ENCODE results near the gene ATP2B1.
A peak's percentile ranks its signal among the peaks of the same experiment; 100 is the strongest.
"Not testable (repeated sequence)": the region's sequence is repeated elsewhere in the genome, so short reads cannot be mapped to it uniquely, and the experiment has no call there.

ATP2B1 gene

DNA sequence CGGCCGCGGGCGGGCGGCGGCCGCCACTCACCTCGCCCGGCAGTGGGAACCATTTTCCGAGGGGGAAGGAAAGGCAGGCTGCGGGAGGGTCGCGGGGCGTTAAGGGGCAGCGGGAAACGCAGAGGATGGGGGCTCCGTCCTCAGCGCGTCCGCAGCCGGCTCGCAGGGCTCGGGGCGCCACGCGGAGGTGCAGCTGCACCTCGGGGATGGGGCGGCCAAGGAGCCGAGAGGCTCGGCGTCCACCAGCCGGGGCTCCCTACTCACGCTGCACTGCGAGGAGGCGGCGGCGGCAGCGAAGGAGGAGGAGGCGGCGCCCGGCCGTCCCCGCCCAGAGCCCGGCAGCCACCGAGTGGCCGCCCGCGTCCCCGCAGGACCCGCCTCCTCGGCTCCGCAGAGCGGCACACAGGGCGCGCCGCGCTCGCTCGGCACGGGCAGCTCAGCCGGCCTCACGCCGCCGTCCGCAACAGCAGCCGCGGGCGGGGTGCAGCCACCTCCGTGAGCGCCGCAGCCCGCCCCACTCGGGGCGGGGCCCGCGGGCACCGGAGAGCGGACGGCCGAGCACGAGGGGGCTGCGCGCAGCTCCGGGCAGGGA is at the start of gene ATP2B1:
TSS of gene ATP2B1 (minus strand) at position 274 of the 592 bp plus-strand sequence. CDS start 52,952 bp downstream, outside the sequence.
- FAIRE-seq (no peak), DNase-seq (ENCODE audit: insufficient read length, low spot score) (peak; percentile 63)

DNA sequence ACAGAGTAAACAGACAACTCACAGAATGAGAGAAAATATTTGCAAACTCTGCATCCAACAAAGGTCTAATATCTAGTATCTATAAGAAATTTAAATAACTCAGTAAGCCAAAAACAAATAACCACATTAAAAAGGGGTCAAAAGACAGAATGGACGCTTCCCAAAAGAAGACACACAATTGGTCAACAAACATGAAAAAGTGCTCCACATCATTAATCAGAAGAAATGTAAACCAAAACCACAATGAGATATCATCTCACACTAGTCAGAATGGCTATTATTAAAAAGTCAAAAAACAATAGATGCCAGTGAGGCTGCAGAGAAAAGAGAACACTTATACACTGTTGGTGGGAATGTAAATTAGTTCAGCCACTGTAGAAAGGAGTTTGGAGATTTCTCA is 49.3 kb upstream of the ATP2B1 start:
- FAIRE-seq; DNase-seq (ENCODE audit: insufficient read length, low spot score): not testable (repeated sequence)

DNA sequence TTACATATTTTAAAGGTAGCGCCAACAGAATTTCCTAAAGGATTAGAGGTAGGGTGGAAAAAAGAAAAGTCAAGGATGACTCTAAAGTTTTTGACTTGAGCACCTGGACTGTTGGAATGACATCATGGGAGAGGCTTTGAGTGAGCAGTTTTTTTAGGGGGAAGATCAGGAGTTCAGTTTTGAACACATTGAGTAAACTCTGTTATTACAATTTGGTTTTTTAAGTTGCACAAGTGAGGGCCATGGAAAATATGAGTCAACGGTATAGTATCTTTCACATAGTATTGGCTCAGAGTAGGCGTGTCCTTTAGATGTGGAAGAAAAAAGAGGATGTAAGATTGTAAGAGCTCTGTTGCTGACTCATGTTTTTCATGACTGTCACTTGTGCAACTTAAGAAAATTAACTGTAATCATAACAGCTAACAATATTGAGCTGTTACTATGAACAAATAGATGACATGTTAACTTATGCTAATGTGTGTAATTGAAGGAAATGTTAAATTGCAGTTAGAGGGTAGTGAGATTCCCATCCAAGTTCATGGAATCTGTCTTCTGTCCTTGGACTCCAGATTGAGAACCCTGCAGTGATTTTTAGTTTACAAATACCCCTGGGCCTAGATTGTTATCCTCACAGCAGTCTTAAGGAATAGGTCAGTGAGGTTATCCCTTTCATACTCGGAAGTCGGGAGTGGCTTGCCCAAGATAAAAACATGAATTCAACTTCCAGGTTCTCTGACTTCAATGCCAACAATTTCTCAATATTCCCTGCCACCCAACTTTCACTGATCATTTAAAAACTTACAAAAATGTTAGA is 48.2 kb upstream of the ATP2B1 start:
- FAIRE-seq (peak; percentile 42), DNase-seq (ENCODE audit: insufficient read length, low spot score) (peak; percentile 84)

DNA sequence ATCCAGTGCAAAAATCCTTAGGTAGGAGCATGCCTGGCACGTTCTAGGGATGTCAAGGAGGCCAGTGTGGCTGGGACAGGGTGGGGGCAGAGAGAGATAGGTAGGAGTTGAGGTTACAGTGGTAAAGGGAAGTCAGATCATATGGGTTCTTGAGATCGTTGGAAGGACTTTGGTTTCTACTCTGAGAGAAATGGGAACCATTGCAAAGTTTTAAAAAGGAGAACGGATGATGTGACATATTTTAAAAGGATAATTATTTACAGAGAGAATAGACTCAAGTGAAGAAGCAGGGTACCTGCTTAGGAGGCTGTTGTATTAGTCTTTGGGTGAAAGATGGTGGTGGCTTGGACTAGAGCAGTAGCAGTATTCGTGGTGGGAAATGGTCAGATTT is 47.6 kb upstream of the ATP2B1 start:
- FAIRE-seq (no peak), DNase-seq (ENCODE audit: insufficient read length, low spot score) (no peak)

DNA sequence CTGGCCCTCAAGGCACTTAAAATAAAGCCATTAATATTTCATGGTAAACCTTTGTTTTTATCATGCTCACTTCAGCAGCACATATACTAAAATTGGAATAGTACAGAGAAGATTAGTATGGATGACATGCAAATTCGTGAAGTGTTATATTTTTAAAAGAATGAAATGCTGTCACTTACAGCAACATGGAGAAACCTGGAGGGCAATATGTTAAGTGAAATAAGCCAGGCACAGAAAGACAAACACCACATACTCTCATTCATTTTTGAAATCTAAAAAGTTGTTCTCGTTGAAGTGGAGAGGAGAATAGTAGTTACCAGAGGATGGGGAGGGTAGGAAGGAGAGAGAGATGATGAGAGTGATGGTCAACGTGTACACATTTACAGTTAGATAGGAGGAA is 45.4 kb upstream of the ATP2B1 start:
- DNase-seq (ENCODE audit: insufficient read length, low spot score) (no peak), FAIRE-seq (no peak)

DNA sequence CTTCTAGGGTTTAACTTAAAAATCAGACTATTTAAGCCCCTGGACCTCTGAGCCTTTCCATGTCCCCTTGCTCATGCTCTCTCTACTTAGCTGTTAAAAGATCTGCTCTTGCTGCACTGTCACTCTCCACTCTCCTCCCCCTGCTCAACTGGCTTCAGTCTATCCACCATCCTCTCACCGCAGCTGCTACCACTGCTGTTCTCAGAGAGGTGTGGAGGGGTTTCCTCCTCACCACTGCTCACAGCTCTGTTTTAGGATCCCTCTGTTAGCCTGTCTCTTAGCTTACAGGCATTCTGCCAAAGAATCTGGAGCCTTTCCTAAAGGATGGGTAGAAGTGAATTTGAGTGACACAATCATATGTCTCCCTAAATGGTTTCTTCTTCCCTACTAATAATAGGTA is 43.7 kb upstream of the ATP2B1 start:
- no peak for DNase-seq (ENCODE audit: insufficient read length, low spot score)
- FAIRE-seq = no peak

DNA sequence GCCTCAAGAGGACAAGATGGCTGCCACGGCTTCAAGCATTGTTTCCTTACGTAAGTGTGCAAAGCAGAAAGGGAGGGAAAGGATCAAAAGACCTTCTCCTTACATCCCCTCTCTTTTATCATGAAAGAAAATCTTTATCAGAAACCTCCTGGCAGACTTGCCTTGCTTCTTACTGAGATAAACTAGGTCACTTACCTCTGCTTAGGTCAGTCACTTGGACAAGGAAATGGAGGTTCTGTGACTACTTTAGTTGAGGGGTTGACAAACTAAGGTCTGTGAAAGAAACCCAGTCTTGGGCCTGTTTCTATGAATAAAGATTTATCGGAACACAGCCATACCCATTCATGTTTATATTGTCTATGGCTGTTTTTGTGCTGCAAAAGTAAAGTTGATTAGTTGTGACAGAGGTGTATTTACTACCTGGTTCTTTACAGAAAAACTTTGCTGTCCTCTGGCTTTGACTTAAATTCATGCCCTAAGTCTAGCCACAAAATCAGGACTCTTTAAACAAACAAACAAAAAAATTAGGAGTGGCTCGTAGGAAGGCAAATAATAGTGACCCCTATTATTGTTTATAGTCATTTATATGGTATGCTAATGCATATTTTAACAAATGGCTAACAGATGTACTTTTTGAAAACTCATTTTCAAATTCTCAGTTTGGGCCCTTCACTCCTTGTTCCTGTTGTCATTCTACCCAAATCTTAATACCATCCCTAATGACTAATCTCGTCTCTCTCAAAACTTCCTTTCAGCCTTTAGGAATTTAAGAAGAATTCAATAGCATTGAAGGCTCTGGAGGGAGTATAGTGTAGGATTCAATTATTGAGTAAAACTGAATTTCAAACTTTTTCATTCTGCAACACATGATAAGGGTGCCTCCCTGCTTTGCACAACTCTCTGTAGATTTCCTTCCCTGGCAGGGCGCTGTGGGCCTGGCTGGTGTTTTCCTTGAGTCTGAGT is 42.0 kb upstream of the ATP2B1 start:
- no peak for FAIRE-seq
- no peak for DNase-seq (ENCODE audit: insufficient read length, low spot score)

DNA sequence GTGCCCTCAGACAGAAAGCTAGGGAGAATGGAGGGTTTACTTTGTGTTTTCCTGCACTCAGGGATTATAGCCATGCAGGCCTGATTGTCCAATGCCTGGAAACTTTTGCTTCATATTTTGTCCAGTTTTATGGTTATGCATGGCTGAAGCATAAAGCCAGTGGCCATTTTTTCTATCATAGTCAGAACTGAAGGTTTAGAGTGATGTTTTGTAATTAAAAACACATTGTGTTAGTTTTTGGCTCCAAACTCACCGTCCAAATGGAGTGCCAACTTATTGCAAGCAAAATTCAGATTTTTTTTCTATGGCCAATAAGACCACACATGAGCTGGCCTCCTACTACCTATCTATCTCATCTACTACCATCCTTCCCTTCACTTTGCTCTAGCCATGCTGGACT is 40.2 kb upstream of the ATP2B1 start:
- FAIRE-seq (no peak), DNase-seq (ENCODE audit: insufficient read length, low spot score) (no peak)

DNA sequence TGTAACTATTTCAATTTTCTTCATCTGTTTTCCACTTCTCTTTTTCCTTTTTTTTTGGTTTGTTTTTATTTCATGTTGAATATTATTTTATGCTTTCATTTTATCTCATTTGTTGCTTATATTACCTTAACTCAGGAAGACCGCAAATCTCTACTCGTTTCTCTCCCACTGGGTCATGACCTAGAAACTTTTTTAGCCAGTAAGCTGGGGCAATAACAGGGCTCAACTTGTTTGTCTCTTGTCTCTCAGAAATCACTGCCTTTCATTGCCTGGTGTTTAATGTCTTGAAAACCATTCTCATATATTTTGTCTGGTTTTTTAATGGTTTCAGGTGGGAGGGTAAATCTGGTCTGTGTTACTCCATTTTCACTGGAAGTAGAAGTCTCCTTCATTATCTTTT is 36.6 kb upstream of the ATP2B1 start:
- DNase-seq (ENCODE audit: insufficient read length, low spot score) = no peak
- FAIRE-seq = no peak

DNA sequence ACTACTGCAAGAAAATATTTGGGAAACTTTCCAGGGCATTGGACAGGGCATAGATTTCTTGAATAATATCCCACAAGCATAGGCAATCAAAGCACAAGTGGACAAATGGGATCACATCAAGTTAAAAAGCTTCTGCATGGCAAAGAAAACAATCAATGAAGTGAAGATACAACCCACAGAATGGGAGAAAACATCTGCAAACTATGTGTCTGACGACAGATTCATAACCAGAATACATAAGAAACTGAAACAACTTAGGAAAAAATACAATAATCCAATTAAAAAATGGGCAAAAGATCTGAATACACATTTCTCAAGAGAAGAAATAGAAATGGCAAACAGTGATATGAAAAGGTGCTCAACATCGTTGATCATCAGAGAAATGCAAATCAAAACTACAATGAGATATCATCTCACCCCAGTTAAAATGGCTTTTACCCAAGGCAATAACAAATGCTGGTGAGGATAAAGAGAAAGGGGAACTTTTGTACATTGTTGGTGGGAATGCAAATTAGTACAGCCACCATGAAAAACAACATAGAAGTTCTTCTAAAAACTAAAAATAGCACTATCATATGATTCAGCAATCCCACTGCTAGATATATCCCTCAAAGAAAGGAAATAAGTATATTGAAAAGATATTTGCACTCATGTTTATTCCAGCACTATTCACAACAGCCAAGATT is 33.8 kb upstream of the ATP2B1 start:
- FAIRE-seq (no peak), DNase-seq (ENCODE audit: insufficient read length, low spot score) (no peak)

DNA sequence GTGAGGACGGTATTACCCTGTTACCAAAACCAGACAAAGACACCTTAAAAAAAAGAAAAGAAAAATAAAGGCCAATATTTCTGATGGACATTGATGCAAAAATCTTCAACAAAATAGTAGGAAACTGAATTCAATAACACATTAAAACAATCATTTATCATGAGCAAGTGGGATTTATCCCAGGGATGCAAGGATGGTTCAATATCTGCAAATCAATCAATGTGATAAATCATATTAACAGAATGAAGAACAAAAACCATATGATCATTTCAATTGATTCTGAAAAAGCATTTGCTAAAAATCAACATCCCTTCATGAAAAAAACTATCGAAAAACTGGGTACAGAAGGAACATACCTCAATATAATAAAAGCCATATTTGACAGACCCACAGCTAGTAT is 32.3 kb upstream of the ATP2B1 start:
- FAIRE-seq (no peak), DNase-seq (ENCODE audit: insufficient read length, low spot score) (no peak)

DNA sequence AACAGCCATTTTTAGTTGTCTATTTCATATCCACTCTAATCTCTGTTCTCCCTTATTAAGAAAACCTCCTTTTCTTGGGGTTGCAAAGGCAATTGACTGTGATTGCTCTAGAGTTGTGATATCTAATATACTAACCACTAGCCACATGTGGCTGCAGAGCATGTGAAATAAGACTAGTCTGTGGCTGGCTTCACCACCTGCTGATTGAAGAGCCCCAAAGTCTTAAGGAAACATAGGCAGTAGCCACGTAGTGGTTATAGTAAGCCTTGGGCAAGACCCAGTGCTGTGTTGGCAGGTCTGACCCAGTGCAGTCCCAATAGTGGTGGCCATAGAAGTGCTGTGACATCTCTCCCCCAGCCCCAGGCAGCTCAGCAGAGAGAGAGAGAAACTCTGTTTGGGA is 28.4 kb upstream of the ATP2B1 start:
- no peak for DNase-seq (ENCODE audit: insufficient read length, low spot score)
- no peak for FAIRE-seq

DNA sequence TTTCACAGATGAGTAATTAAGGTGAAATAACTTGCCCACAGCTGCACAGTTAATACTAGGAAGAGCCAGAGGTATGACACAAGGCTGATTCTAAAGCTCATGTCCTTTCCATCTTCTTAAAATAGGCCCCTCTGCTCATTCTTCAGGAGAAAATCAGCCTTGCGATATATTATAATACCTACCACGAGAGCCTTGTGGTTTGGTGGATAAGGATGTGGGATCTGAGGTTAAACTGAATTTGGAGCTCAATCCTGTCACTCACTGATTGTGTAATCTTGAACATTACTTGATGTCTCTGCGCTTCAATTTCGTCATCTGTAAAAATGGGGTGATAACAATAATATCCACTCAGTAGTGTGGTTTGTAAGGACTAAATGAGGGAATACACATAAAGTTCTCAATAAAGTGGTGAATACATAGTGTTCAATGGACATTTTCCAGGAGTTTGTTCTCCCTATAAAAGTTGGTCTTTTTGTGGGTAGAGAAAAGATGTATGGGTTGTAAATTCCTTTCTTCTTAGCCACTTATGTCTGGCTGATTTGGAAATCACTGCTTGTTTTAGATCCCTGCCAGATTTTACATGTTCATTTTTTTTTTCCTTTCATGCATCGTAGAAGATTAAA is 25.1 kb upstream of the ATP2B1 start:
- FAIRE-seq = peak; percentile 75

DNA sequence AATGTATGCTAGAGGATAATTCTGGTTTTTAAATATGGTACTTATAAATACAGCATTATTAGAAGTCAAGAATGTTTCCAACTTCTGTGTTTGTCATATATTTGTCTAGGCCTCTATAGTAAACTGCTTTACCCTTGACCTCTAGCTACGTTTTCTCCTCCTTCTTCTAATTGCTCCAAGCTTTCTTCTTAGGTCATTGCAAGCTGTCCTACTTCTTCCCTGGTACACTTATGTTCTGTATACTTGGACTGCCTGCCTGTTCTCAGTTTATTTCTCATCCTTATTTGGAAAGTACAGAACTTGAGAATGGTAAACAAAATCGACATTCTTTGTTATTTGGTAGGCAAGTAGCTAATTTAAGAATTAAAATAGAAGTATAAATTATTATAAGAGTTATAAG is 23.9 kb upstream of the ATP2B1 start:
- FAIRE-seq = no peak

More for the DNA sequence above, 25.1 kb upstream of the ATP2B1 start:
- peak; percentile 43 for DNase-seq (ENCODE audit: insufficient read length, low spot score)

DNA sequence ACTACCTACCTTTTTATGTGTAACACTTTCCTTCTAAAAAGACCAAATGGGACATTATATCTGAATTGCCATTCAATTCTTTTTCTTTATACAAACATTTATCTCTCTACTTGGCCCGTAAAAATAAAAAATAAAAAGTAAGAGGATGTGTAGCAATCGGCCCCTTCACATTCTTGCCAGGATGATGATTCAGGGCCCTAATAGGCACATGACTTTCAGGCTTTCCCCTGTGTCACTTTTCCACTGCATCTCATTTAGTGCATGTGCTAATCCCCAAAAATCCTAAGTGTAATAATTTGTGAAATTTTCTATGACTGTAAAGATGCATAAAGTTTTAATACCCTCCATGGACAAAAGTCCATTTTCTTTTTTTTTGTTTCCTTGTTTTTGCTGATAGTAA is 23.0 kb upstream of the ATP2B1 start:
- DNase-seq (ENCODE audit: insufficient read length, low spot score) (no peak), FAIRE-seq (no peak)

More for the DNA sequence above, 23.9 kb upstream of the ATP2B1 start:
- DNase-seq (ENCODE audit: insufficient read length, low spot score) = no peak

DNA sequence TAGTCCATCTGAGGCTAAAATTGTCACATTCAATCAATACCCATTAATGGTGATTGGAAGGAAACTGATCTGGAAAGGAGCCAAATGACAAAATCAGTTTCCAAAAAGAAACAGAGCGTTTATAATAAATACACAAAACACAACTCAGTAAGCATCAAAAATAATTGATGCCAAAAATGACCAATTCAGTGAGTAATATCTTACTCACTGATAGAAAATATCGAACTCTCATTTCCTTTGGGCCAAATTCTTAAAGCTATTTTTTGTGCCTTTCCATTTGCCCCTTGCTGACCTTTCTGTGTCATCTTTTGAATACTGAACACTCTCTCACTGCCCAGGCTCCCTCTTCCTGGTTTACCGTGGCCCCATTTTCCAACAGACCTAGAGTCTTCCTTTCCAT is 22.5 kb upstream of the ATP2B1 start:
- DNase-seq (ENCODE audit: insufficient read length, low spot score) (no peak), FAIRE-seq (no peak)

DNA sequence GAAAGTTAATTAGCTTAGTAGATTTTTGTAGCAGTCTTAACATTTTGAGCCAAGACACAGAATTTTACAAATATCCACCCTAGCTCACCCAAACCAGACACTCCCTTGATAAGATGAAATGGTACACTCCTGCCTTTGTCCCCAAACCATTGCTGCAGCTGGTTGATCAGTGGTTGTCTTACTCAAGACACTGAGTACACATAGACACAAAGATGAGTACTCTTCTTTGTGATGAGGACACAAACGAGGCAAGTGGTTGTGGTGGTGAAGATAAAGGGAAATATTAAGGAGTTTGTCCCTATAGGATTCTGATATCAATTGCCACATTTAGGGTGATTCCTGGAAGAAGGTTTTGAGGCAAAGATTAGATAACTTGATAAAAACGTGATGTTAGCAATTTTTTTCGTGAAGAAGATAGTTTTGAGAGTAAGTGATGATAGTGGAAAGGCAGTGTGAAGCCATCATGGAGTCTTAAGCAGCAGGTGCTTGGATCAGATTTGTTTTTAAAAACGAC is 21.4 kb upstream of the ATP2B1 start:
- FAIRE-seq (no peak), DNase-seq (ENCODE audit: insufficient read length, low spot score) (no peak)

DNA sequence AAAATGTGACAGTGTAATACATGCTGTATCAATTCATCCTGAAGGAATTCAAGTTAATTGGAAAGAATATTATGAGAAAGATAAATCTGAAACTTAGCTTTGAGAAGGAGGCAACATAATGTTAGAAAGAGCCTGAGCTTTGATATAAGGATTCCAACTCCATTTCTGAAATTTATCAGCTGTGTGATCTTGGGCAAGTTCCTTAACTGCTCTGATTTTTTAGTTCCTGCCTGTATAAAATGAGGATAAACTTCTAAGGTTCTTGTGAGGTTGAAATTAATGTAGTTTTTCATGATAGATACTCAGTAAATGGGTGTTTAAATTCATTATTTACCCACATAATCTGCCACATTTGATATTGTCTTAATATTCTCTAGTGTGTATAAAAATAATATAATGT is 14.6 kb upstream of the ATP2B1 start:
- FAIRE-seq (no peak), DNase-seq (ENCODE audit: insufficient read length, low spot score) (no peak)

DNA sequence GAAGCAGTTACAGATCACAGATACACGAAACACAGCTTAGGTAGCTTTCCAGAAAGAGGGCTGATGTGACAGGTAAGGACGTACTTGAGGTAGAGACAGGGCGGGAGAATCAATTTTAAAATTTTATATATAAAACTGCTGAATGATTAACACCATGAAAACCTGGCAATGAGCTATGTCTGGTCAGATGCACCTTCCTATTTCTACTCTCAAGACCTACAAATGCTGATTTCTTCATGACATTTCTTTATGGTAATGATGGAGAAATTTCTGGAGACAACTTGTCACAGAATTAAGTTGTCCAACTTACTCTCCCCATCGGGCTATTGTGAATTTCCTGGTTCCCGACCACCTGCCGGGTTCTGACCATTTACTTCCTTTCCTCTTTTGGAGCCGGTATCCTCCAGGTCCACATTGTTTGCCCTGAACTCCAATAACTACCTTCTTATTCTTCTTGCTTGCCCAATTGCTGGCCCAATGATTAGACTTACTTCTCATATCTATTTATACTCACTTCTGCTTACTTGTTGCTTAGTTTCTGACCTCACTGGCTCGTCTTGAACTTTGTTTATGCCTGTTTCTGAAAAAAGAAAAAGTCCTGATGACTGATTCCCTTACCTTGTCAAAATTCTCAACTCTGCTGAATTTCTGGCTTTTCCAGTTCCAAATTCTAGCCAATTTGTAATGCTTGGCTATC is 12.8 kb upstream of the ATP2B1 start:
- DNase-seq (ENCODE audit: insufficient read length, low spot score) = no peak
- FAIRE-seq = no peak
